OCI-LY7 (cell line): ENCODE measurements around the gene LRRC46. TPM values are rescaled to one million over a fixed set of nuclear protein-coding genes. Genes with fewer than 3 reads are reported as not detected.

Experiments
- BruUV-seq: library from RNA; stranded (reverse); fragments of 400-500 nt; replicated peaks from 2 replicates; lab custom pipeline; 2021; lab: Mats Ljungman, UMichigan
- CTCF ChIA-PET: fragments of 300-600 bp; sonication (Branson Sonifier 250); formaldehyde crosslinking; loops from one replicate; lab custom pipeline; 2022; ENCODE audit warnings: antibody characterized with exemption; ENCODE audit not compliant: unreplicated experiment; lab: Charles Lee
- POLR2A ChIA-PET: fragments of 300-600 bp; sonication (Branson Sonifier 250); formaldehyde crosslinking; loops from one replicate; lab custom pipeline; 2022; ENCODE audit warnings: antibody characterized with exemption; lab: Charles Lee
- DNase-seq: peaks from one replicate; pipeline ENCODE4 v3.0.0-alpha.2; 2015; ENCODE audit warnings: low spot score
- H2AFZ ChIP-seq: fragments of 200-600 bp; sonication (generic), shearing (Covaris generic); 2 replicates; pipeline ENCODE4 v1.6.1; 2014; ENCODE audit warnings: mild to moderate bottlenecking, antibody characterized with exemption, low read length, moderate library complexity
- H3K27ac ChIP-seq: fragments of 200-600 bp; sonication (generic); 2 replicates; pipeline ENCODE4 v1.5.1; 2014; ENCODE audit warnings: mixed run types, low read depth, mild to moderate bottlenecking, moderate library complexity, low read length, inconsistent platforms; ENCODE audit not compliant: poor library complexity, severe bottlenecking
- H3K36me3 ChIP-seq: fragments of 200-600 bp; sonication (generic); 2 replicates; pipeline ENCODE4 v1.6.1; 2014; ENCODE audit warnings: mild to moderate bottlenecking, antibody characterized with exemption, low read length, moderate library complexity, mixed read lengths; ENCODE audit not compliant: insufficient read depth
- H3K4me1 ChIP-seq: fragments of 200-600 bp; sonication (generic); 2 replicates; pipeline ENCODE4 v1.5.1; 2014; ENCODE audit warnings: mild to moderate bottlenecking, low read length; ENCODE audit not compliant: insufficient read depth, poor library complexity, severe bottlenecking
- H3K4me2 ChIP-seq: fragments of 200-600 bp; sonication (generic); 2 replicates; pipeline ENCODE4 v1.6.1; 2014; ENCODE audit warnings: mild to moderate bottlenecking, low read length
- H3K4me3 ChIP-seq: fragments of 200-600 bp; sonication (generic); 2 replicates; pipeline ENCODE4 v1.5.1; 2014; ENCODE audit warnings: mild to moderate bottlenecking, low read depth, low read length; ENCODE audit not compliant: poor library complexity, severe bottlenecking
- H3K79me2 ChIP-seq: fragments of 200-600 bp; sonication (generic); 2 replicates; pipeline ENCODE4 v1.6.1; 2016; ENCODE audit warnings: low read depth, mild to moderate bottlenecking, low read length, moderate library complexity, mixed read lengths; ENCODE audit not compliant: insufficient read depth
- H3K9me2 ChIP-seq: fragments of 200-600 bp; sonication (generic); 2 replicates; pipeline ENCODE4 v1.6.1; 2016; ENCODE audit warnings: mild to moderate bottlenecking, low read length, mixed read lengths; ENCODE audit not compliant: insufficient read depth
- H3K9me3 ChIP-seq: fragments of 200-600 bp; sonication (generic); 2 replicates; pipeline ENCODE4 v1.6.1; 2014; ENCODE audit warnings: mild to moderate bottlenecking, mixed run types, low read length, mixed read lengths
- H4K20me1 ChIP-seq: fragments of 200-600 bp; sonication (generic); 2 replicates; pipeline ENCODE4 v1.6.1; 2014; ENCODE audit warnings: mild to moderate bottlenecking, antibody characterized with exemption, low read length, moderate library complexity, mixed read lengths; ENCODE audit not compliant: insufficient read depth
- CTCF ChIP-seq: fragments of 200-600 bp; sonication (generic); conservative IDR thresholded peaks from 2 replicates; pipeline ENCODE4 v1.5.1; 2014; ENCODE audit warnings: mild to moderate bottlenecking, antibody characterized with exemption, low read length, moderate library complexity, mixed read lengths
- EZH2phosphoT487 ChIP-seq: fragments of 200-600 bp; sonication (generic); IDR thresholded peaks from 2 replicates; pipeline ENCODE4 v1.6.1; 2018; ENCODE audit warnings: low read depth, borderline replicate concordance, mild to moderate bottlenecking, mixed run types, antibody characterized with exemption, low read length, moderate library complexity, mixed read lengths
- intact Hi-C: fragments of 100-400 bp; cut with micrococcal nuclease; formaldehyde crosslinking; loops from one replicate; pipeline ENCODE4 v1.10.0; 2022; ENCODE audit not compliant: unreplicated experiment
- total RNA-seq, 2 experiments: library from RNA; depleted of rRNA in 1 of 2; stranded (reverse); fragments of >200 nt in 1 of 2; shearing (Covaris generic) in 1 of 2; gene quantifications; 2 replicates each; pipeline ENCODE4 v1.2.3, GENCODE V29; 2014 to 2022

Gene LRRC46
- total RNA-seq, 2 experiments from 2014 or later, result 0.85 to 1.2 TPM

GRCh38 chr17:47804461-47804860, 27.0 kb upstream of the LRRC46 start:
- peaks cover 4% of the 10 kb centered on the region; the same call in 1 of the 2 replicates for H3K36me3 ChIP-seq
- TF ChIP-seq EZH2phosphoT487, result no peak
- no peak for TF ChIP-seq CTCF
- intact Hi-C loops, result no loop called here
- H3K79me2 ChIP-seq, result no peaks in the 10 kb centered on the region
- POLR2A ChIA-PET, result no interaction called here
- H3K4me1 ChIP-seq, result no peaks in the 10 kb centered on the region
- H3K27ac ChIP-seq, result no peak overlapping the region
- DNase-seq, result no peak
- H3K9me3 ChIP-seq, result no peaks in the 10 kb centered on the region
- no peaks in the 10 kb centered on the region for H4K20me1 ChIP-seq
- CTCF ChIA-PET, result no interaction called here
- no TSS peak for BruUV-seq
- no peak overlapping the region for H2AFZ ChIP-seq
- no peaks in the 10 kb centered on the region for H3K9me2 ChIP-seq
- no peak overlapping the region for H3K4me3 ChIP-seq
- H3K4me2 ChIP-seq, result no peak overlapping the region

- ChIA-PET POLR2A (no interaction called here), CTCF (no interaction called here)
- intact Hi-C loops, result no loop called here
- no peaks in the 10 kb centered on the region for H3K79me2 ChIP-seq
- peaks cover 12% of the 10 kb centered on the region; the same call in 1 of the 2 replicates for H3K36me3 ChIP-seq
- DNase-seq, result no peak
- no peak overlapping the region for H3K4me3 ChIP-seq
- no peaks in the 10 kb centered on the region for H3K4me1 ChIP-seq
- no peak overlapping the region for H3K27ac ChIP-seq
- H3K4me2 ChIP-seq, result no peak overlapping the region
- no peaks in the 10 kb centered on the region for H4K20me1 ChIP-seq
- H2AFZ ChIP-seq, result no peak overlapping the region
- H3K9me3 ChIP-seq, result no peaks in the 10 kb centered on the region
- TF ChIP-seq CTCF (no peak), EZH2phosphoT487 (no peak)
- BruUV-seq, result no TSS peak
- H3K9me2 ChIP-seq, result no peaks in the 10 kb centered on the region
Observed at GRCh38 chr17:47806026-47806912, 25.2 kb upstream of the LRRC46 start.

GRCh38 chr17:47806913-47807255, 24.6 kb upstream of the LRRC46 start:
- no peaks in the 10 kb centered on the region for H3K9me2 ChIP-seq
- ChIA-PET CTCF (no interaction called here), POLR2A (no interaction called here)
- no peak overlapping the region for H2AFZ ChIP-seq
- H3K4me2 ChIP-seq, result no peak overlapping the region
- peaks cover 12% of the 10 kb centered on the region; the same call in 1 of the 2 replicates for H3K36me3 ChIP-seq
- TF ChIP-seq EZH2phosphoT487 (no peak), CTCF (no peak)
- H3K9me3 ChIP-seq, result no peaks in the 10 kb centered on the region
- H3K27ac ChIP-seq, result no peak overlapping the region
- DNase-seq, result no peak
- no peaks in the 10 kb centered on the region for H4K20me1 ChIP-seq
- H3K4me3 ChIP-seq, result no peak overlapping the region
- no peaks in the 10 kb centered on the region for H3K4me1 ChIP-seq
- no peaks in the 10 kb centered on the region for H3K79me2 ChIP-seq
- intact Hi-C loops, result no loop called here
- no TSS peak for BruUV-seq
